ENCODE data around the gene SF3A2.
A peak's percentile ranks its signal among the peaks of the same experiment; 100 is the strongest.

GRCh38 chr19:2253106-2254063 is 16.8 kb downstream of the SF3A2 start:
- TF ChIP-seq, protein P1, sequence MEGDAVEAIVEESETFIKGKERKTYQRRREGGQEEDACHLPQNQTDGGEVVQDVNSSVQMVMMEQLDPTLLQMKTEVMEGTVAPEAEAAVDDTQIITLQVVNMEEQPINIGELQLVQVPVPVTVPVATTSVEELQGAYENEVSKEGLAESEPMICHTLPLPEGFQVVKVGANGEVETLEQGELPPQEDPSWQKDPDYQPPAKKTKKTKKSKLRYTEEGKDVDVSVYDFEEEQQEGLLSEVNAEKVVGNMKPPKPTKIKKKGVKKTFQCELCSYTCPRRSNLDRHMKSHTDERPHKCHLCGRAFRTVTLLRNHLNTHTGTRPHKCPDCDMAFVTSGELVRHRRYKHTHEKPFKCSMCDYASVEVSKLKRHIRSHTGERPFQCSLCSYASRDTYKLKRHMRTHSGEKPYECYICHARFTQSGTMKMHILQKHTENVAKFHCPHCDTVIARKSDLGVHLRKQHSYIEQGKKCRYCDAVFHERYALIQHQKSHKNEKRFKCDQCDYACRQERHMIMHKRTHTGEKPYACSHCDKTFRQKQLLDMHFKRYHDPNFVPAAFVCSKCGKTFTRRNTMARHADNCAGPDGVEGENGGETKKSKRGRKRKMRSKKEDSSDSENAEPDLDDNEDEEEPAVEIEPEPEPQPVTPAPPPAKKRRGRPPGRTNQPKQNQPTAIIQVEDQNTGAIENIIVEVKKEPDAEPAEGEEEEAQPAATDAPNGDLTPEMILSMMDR (conservative IDR thresholded peaks at IDR 0.05; ENCODE audit: low read length) = peak; percentile 76
- TF ChIP-seq EZH2phosphoT487 (IDR thresholded peaks at IDR 0.05; ENCODE audit: borderline replicate concordance, low read depth, low read length) = no peak

All from OCI-LY7 (cell line).